HCT116 (cell line): ENCODE results near the gene SUSD6. TPM values are rescaled to one million over a fixed set of nuclear protein-coding genes. Genes with fewer than 3 reads are reported as not detected.

Source experiments
- ATAC-seq: fragments of 200-7000 bp; cut with Tn5 transposase; 2 replicates; pipeline ENCODE4 v1.9.1; 2020; ENCODE audit warnings: mild to moderate bottlenecking, moderate library complexity
- BruUV-seq: library from RNA; stranded (reverse); fragments of 400-500 nt; replicated peaks from 2 replicates; lab custom pipeline; 2021; lab: Mats Ljungman, UMichigan
- CTCF ChIA-PET: fragments of 300-600 bp; sonication (Branson Sonifier 250); formaldehyde crosslinking; loops from one replicate; lab custom pipeline; 2021; ENCODE audit warnings: antibody characterized with exemption; lab: Charles Lee
- POLR2A ChIA-PET: fragments of 300-600, 350-600 bp; sonication (Branson Sonifier 250); formaldehyde crosslinking; loops from one replicate; lab custom pipeline; 2021; ENCODE audit warnings: antibody characterized with exemption; lab: Charles Lee
- RAD21 ChIA-PET, 2 experiments: fragments of 300-600 bp; sonication (Branson Sonifier 250); formaldehyde crosslinking; loops; one replicate each; lab custom pipeline; 2023; ENCODE audit warnings: low total read pairs in 2 of 2; ENCODE audit not compliant: uncharacterized antibody in 2 of 2, unreplicated experiment in 2 of 2, low non-redundant PET in 1 of 2; lab: Charles Lee
- DNase-seq: peaks from one replicate; pipeline ENCODE4 v3.0.0-alpha.2; 2010; ENCODE audit warnings: low read depth, low spot score
- H2AFZ ChIP-seq: fragments of 200-600 bp; shearing (Covaris generic), sonication (generic); 2 replicates; pipeline ENCODE4 v1.6.1; 2017; ENCODE audit warnings: low read depth, mixed run types, mixed read lengths, antibody characterized with exemption, low read length; ENCODE audit not compliant: poor library complexity, severe bottlenecking
- H3K27ac ChIP-seq: 2 replicates; pipeline ENCODE4 v1.5.1; 2012; ENCODE audit warnings: low read depth, low read length
- H3K27me3 ChIP-seq: fragments of 200-600 bp; sonication (generic); 2 replicates; pipeline ENCODE4 v1.6.1; 2016; ENCODE audit warnings: mixed run types, low read length, mixed read lengths; ENCODE audit not compliant: insufficient read depth
- H3K36me3 ChIP-seq, 2 experiments: fragments of 200-500 bp in 1 of 2; fragments of 200-600 bp in 1 of 2; sonication (Bioruptor generic) in 1 of 2; sonication (generic) in 1 of 2; 2 replicates each; pipeline versions ENCODE4 v1.5.1 to v1.6.1; 2014 to 2016; ENCODE audit warnings: low read length in 2 of 2, inconsistent platforms in 1 of 2, mixed read lengths in 1 of 2, mixed run types in 1 of 2; ENCODE audit not compliant: insufficient read depth in 2 of 2, control insufficient read depth in 1 of 2
- H3K4me1 ChIP-seq, 2 experiments: fragments of 200-600 bp in 1 of 2; sonication (generic) in 1 of 2; 2 replicates each; pipeline versions ENCODE4 v1.5.1 to v1.6.1; 2012 to 2017; ENCODE audit warnings: low read length in 2 of 2, inconsistent platforms in 1 of 2, mild to moderate bottlenecking in 1 of 2, mixed read lengths in 1 of 2, mixed run types in 1 of 2, moderate library complexity in 1 of 2; ENCODE audit not compliant: insufficient read depth in 2 of 2, control insufficient read depth in 1 of 2
- H3K4me2 ChIP-seq: fragments of 200-600 bp; sonication (generic); 2 replicates; pipeline ENCODE4 v1.6.1; 2017; ENCODE audit warnings: mixed run types, low read length, mixed read lengths
- H3K4me3 ChIP-seq, 2 experiments: fragments of 200-600 bp in 1 of 2; sonication (generic) in 1 of 2; replicated peaks in 1 of 2; 2 replicates each; pipeline ENCODE4 v1.5.1; 2011 to 2016; ENCODE audit warnings: low read length in 2 of 2, control low read depth in 1 of 2, low read depth in 1 of 2, mild to moderate bottlenecking in 1 of 2, mixed read lengths in 1 of 2, mixed run types in 1 of 2
- H3K79me2 ChIP-seq: fragments of 200-600 bp; sonication (generic); 2 replicates; pipeline ENCODE4 v1.6.1; 2017; ENCODE audit warnings: mild to moderate bottlenecking, mixed run types, low read length, moderate library complexity, mixed read lengths; ENCODE audit not compliant: insufficient read depth
- H3K9ac ChIP-seq: fragments of 200-600 bp; sonication (generic); 2 replicates; pipeline ENCODE4 v1.6.1; 2016; ENCODE audit warnings: low read length, mixed read lengths
- H3K9me2 ChIP-seq: fragments of 200-600 bp; sonication (generic), shearing (Covaris generic); 2 replicates; pipeline ENCODE4 v1.6.1; 2017; ENCODE audit warnings: mixed run types, mild to moderate bottlenecking, moderate library complexity; ENCODE audit not compliant: insufficient read depth
- H3K9me3 ChIP-seq, 2 experiments: fragments of 200-500 bp in 1 of 2; fragments of 200-600 bp in 1 of 2; sonication (Bioruptor generic) in 1 of 2; sonication (generic) in 1 of 2; 2 replicates each; pipeline ENCODE4 v1.6.1; 2014 to 2017; ENCODE audit warnings: low read length in 2 of 2, mixed read lengths in 2 of 2, inconsistent platforms in 1 of 2, low read depth in 1 of 2, mild to moderate bottlenecking in 1 of 2, mixed run types in 1 of 2, moderate library complexity in 1 of 2; ENCODE audit not compliant: control insufficient read depth in 1 of 2, insufficient read depth in 1 of 2
- H4K20me1 ChIP-seq: fragments of 200-600 bp; sonication (generic), shearing (Covaris generic); 2 replicates; pipeline ENCODE4 v1.6.1; 2017; ENCODE audit warnings: mixed run types, mild to moderate bottlenecking, moderate library complexity; ENCODE audit not compliant: insufficient read depth
- CEBPB ChIP-seq: IDR thresholded peaks from 2 replicates; pipeline ENCODE4 v1.6.1; 2012; ENCODE audit warnings: low read depth
- EGR1 ChIP-seq: IDR thresholded peaks from 2 replicates; pipeline ENCODE4 v1.6.1; 2012; ENCODE audit warnings: low read depth
- EZH2phosphoT487 ChIP-seq: fragments of 200-600 bp; IDR thresholded peaks from 2 replicates; pipeline ENCODE4 v1.6.1; 2018; ENCODE audit warnings: antibody characterized with exemption, borderline replicate concordance
- FOSL1 ChIP-seq: IDR thresholded peaks from 2 replicates; pipeline ENCODE4 v1.6.1; 2012; ENCODE audit warnings: low read depth
- POLR2A ChIP-seq: IDR thresholded peaks from 2 replicates; pipeline ENCODE4 v1.7.0; 2011; ENCODE audit warnings: borderline replicate concordance; ENCODE audit not compliant: insufficient read depth, insufficient read length; ENCODE audit errors: extremely low read depth
- POLR2AphosphoS5 ChIP-seq: IDR thresholded peaks from 2 replicates; pipeline ENCODE4 v1.6.1; 2011; ENCODE audit warnings: mild to moderate bottlenecking, low read depth, low read length, moderate library complexity
- RAD21 ChIP-seq: IDR thresholded peaks from 2 replicates; pipeline ENCODE4 v1.6.1; 2012; ENCODE audit warnings: low read depth, mild to moderate bottlenecking
- SIN3A ChIP-seq: IDR thresholded peaks from 2 replicates; pipeline ENCODE4 v1.6.1; 2012; ENCODE audit warnings: low read depth
- SP1 ChIP-seq: IDR thresholded peaks from 2 replicates; pipeline ENCODE4 v1.6.1; 2012; ENCODE audit warnings: low read depth
- SRF ChIP-seq: IDR thresholded peaks from 2 replicates; pipeline ENCODE4 v1.6.1; 2012; ENCODE audit warnings: low read depth
- YY1 ChIP-seq: IDR thresholded peaks from 2 replicates; pipeline ENCODE4 v1.6.1; 2011; ENCODE audit warnings: low read length, low read depth, moderate library complexity, mild to moderate bottlenecking; ENCODE audit not compliant: insufficient replicate concordance; ENCODE audit errors: extremely low read depth
- ZNF274 ChIP-seq: fragments of 200-500 bp; sonication (Bioruptor generic); IDR thresholded peaks from 2 replicates; pipeline ENCODE4 v1.6.1; 2014; ENCODE audit warnings: mild to moderate bottlenecking, low read depth, low read length, inconsistent platforms
- intact Hi-C: fragments of 100-400 bp; cut with micrococcal nuclease; formaldehyde crosslinking; loops from 2 replicates; pipeline ENCODE4 v1.10.0; 2022
- total RNA-seq: library from RNA; stranded (reverse); gene quantifications from one replicate; pipeline ENCODE4 v1.2.1, GENCODE V29; 2021; ENCODE audit not compliant: unreplicated experiment
- TF ChIP-seq, protein P1 (sequence below): IDR thresholded peaks from 2 replicates; pipeline ENCODE4 v1.6.1; 2012; ENCODE audit warnings: low read depth
- TF ChIP-seq, protein P2 (sequence below): IDR thresholded peaks from 2 replicates; pipeline ENCODE4 v1.6.1; 2012
- TF ChIP-seq, protein P3 (sequence below), 3 experiments: fragments of 200-600 bp in 1 of 3; sonication (generic) in 1 of 3; IDR thresholded peaks in 2 of 3; conservative IDR thresholded peaks in 1 of 3; 2 replicates each; pipeline ENCODE4 v1.5.1; 2012 to 2017; ENCODE audit warnings: low read depth in 2 of 3, low read length in 2 of 3, antibody characterized with exemption in 1 of 3, borderline replicate concordance in 1 of 3, control low read depth in 1 of 3, mild to moderate bottlenecking in 1 of 3, mixed read lengths in 1 of 3, mixed run types in 1 of 3, moderate library complexity in 1 of 3; ENCODE audit not compliant: insufficient read depth in 1 of 3
- TF ChIP-seq, protein P4 (sequence below): IDR thresholded peaks from 2 replicates; pipeline ENCODE4 v1.6.1; 2011; ENCODE audit warnings: mild to moderate bottlenecking, low read length, moderate library complexity; ENCODE audit not compliant: insufficient replicate concordance; ENCODE audit errors: extremely low read depth

The SUSD6 gene
- total RNA-seq, 1 experiment from 2014 or later = 6.4 TPM

DNA sequence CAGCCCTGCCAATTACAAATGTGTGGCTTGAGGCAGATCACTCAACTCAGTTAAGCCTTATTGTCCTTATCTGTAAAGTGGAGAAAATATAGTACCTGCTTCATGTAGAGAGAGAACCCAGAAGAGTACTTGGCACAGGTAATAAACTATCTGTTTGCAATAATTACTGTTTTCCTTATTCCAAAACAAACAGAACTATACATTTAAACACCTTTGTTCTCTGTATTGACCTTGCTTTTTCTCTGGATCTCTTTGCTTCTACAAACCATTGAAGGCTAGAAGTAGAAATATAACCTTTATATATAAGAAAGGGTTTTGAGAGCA, 84.8 kb downstream of the SUSD6 start:
- Histone ChIP-seq H3K27ac (no peak overlapping the region), H3K4me3 (no peak overlapping the region), H2AFZ (no peak overlapping the region), H3K9me3 (no peaks in the 10 kb centered on the region), H3K9ac (no peak overlapping the region), H3K9me2 (no peaks in the 10 kb centered on the region), H3K4me1 (peaks cover 4 to 12% of the 10 kb centered on the region in 2 experiments; a peak in 2 of 4 replicates), H3K4me2 (no peak overlapping the region), H3K27me3 (no peaks in the 10 kb centered on the region), H4K20me1 (no peaks in the 10 kb centered on the region), H3K36me3 (no peaks in the 10 kb centered on the region), H3K79me2 (no peaks in the 10 kb centered on the region)
- TF ChIP-seq SIN3A (no peak), EGR1 (no peak), FOSL1 (no peak), SRF (no peak), POLR2AphosphoS5 (no peak), ZNF274 (no peak), EZH2phosphoT487 (no peak), POLR2A (no peak), YY1 (no peak), CEBPB (no peak), RAD21 (no peak), SP1 (no peak)
- TF ChIP-seq, protein P1, sequence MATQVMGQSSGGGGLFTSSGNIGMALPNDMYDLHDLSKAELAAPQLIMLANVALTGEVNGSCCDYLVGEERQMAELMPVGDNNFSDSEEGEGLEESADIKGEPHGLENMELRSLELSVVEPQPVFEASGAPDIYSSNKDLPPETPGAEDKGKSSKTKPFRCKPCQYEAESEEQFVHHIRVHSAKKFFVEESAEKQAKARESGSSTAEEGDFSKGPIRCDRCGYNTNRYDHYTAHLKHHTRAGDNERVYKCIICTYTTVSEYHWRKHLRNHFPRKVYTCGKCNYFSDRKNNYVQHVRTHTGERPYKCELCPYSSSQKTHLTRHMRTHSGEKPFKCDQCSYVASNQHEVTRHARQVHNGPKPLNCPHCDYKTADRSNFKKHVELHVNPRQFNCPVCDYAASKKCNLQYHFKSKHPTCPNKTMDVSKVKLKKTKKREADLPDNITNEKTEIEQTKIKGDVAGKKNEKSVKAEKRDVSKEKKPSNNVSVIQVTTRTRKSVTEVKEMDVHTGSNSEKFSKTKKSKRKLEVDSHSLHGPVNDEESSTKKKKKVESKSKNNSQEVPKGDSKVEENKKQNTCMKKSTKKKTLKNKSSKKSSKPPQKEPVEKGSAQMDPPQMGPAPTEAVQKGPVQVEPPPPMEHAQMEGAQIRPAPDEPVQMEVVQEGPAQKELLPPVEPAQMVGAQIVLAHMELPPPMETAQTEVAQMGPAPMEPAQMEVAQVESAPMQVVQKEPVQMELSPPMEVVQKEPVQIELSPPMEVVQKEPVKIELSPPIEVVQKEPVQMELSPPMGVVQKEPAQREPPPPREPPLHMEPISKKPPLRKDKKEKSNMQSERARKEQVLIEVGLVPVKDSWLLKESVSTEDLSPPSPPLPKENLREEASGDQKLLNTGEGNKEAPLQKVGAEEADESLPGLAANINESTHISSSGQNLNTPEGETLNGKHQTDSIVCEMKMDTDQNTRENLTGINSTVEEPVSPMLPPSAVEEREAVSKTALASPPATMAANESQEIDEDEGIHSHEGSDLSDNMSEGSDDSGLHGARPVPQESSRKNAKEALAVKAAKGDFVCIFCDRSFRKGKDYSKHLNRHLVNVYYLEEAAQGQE = no peak
- TF ChIP-seq, protein P2, sequence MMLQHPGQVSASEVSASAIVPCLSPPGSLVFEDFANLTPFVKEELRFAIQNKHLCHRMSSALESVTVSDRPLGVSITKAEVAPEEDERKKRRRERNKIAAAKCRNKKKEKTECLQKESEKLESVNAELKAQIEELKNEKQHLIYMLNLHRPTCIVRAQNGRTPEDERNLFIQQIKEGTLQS = no peak
- TF ChIP-seq, protein P3, sequence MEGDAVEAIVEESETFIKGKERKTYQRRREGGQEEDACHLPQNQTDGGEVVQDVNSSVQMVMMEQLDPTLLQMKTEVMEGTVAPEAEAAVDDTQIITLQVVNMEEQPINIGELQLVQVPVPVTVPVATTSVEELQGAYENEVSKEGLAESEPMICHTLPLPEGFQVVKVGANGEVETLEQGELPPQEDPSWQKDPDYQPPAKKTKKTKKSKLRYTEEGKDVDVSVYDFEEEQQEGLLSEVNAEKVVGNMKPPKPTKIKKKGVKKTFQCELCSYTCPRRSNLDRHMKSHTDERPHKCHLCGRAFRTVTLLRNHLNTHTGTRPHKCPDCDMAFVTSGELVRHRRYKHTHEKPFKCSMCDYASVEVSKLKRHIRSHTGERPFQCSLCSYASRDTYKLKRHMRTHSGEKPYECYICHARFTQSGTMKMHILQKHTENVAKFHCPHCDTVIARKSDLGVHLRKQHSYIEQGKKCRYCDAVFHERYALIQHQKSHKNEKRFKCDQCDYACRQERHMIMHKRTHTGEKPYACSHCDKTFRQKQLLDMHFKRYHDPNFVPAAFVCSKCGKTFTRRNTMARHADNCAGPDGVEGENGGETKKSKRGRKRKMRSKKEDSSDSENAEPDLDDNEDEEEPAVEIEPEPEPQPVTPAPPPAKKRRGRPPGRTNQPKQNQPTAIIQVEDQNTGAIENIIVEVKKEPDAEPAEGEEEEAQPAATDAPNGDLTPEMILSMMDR (IDR thresholded peaks at IDR 0.05 in 2 of 3, conservative IDR thresholded peaks at IDR 0.05 in 1 of 3; ENCODE audit: borderline replicate concordance in 1 of 3, insufficient read depth in 1 of 3, low read depth in 2 of 3, low read length in 2 of 3) = no peak
- TF ChIP-seq, protein P4, sequence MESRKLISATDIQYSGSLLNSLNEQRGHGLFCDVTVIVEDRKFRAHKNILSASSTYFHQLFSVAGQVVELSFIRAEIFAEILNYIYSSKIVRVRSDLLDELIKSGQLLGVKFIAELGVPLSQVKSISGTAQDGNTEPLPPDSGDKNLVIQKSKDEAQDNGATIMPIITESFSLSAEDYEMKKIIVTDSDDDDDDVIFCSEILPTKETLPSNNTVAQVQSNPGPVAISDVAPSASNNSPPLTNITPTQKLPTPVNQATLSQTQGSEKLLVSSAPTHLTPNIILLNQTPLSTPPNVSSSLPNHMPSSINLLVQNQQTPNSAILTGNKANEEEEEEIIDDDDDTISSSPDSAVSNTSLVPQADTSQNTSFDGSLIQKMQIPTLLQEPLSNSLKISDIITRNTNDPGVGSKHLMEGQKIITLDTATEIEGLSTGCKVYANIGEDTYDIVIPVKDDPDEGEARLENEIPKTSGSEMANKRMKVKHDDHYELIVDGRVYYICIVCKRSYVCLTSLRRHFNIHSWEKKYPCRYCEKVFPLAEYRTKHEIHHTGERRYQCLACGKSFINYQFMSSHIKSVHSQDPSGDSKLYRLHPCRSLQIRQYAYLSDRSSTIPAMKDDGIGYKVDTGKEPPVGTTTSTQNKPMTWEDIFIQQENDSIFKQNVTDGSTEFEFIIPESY = no peak
- intact Hi-C loops = no loop called here
- ChIA-PET POLR2A (no interaction called here), CTCF (no interaction called here), RAD21 (no interaction called here)
- BruUV-seq = no TSS peak
- DNase-seq = no peak
- ATAC-seq = no peak
